ENCODE measurements around the gene TSPEAR.
"Not testable (repeated sequence)": the region's sequence is repeated elsewhere in the genome, so short reads cannot be mapped to it uniquely, and the experiment has no call there.

Gene TSPEAR

GRCh38 chr21:44564886-44565598 is 146.3 kb downstream of the TSPEAR start:
- DNase-seq, result no peak

- DNase-seq, result no peak
Observed at GRCh38 chr21:44564099-44564498, 147.3 kb downstream of the TSPEAR start.

- DNase-seq, result no peak
Observed at GRCh38 chr21:44558695-44559094, 152.7 kb downstream of the TSPEAR start, which contains the start of gene KRTAP10-3. TSS of gene KRTAP10-3 (minus strand) at chr21:44558795. CDS start at chr21:44558715, 80 bp downstream.

GRCh38 chr21:44558329-44558675 is 153.1 kb downstream of the TSPEAR start:
- not testable (repeated sequence) for DNase-seq

GRCh38 chr21:44557491-44558328 is 153.7 kb downstream of the TSPEAR start:
- no peak for DNase-seq

GRCh38 chr21:44556879-44557278 is 154.5 kb downstream of the TSPEAR start:
- no peak for DNase-seq

- no peak for DNase-seq
Observed at GRCh38 chr21:44555200-44555875, 156.0 kb downstream of the TSPEAR start.

- DNase-seq, result no peak
Observed at GRCh38 chr21:44552681-44553080, 158.7 kb downstream of the TSPEAR start.

GRCh38 chr21:44552136-44552535 is 159.2 kb downstream of the TSPEAR start:
- no peak for DNase-seq

GRCh38 chr21:44551340-44551961 is 159.9 kb downstream of the TSPEAR start, which contains the start of gene KRTAP10-2:
TSS of gene KRTAP10-2 (minus strand) at chr21:44551505. CDS start at chr21:44551458, 47 bp downstream.
- DNase-seq, result no peak

- no peak for DNase-seq
Observed at GRCh38 chr21:44550807-44551206, 160.6 kb downstream of the TSPEAR start.

GRCh38 chr21:44550285-44550684 is 161.1 kb downstream of the TSPEAR start:
- DNase-seq, result not testable (repeated sequence)

GRCh38 chr21:44549525-44550211 is 161.7 kb downstream of the TSPEAR start:
- no peak for DNase-seq

GRCh38 chr21:44548922-44549321 is 162.4 kb downstream of the TSPEAR start:
- DNase-seq, result no peak

GRCh38 chr21:44548381-44548780 is 163.0 kb downstream of the TSPEAR start:
- DNase-seq, result no peak

- no peak for DNase-seq
Observed at GRCh38 chr21:44547656-44548331, 163.6 kb downstream of the TSPEAR start.

- DNase-seq, result no peak
Observed at GRCh38 chr21:44544566-44544965, 166.8 kb downstream of the TSPEAR start.

- DNase-seq, result no peak
Observed at GRCh38 chr21:44542716-44543115, 168.7 kb downstream of the TSPEAR start.

GRCh38 chr21:44540741-44541288 is 170.6 kb downstream of the TSPEAR start:
- no peak for DNase-seq

- no peak for DNase-seq
Observed at GRCh38 chr21:44539991-44540666, 171.2 kb downstream of the TSPEAR start, which contains the start of gene KRTAP10-1. TSS of gene KRTAP10-1 (minus strand) at chr21:44540195. CDS start at chr21:44540150, 45 bp downstream.

- no peak for DNase-seq
Observed at GRCh38 chr21:44539046-44539445, 172.3 kb downstream of the TSPEAR start.

Data from NCI-H82 (cell line).